Esophagus muscularis mucosa (tissue), 4 donors: ENCODE measurements around the gene BANK1.

Source experiments
- CTCF ChIP-seq, 3 experiments: fragments of 200-600 bp in 2 of 3; fragments of 450-650 bp in 1 of 3; sonication (generic) in 2 of 3; IDR thresholded peaks; one replicate each; pipeline ENCODE4 v1.5.1; 2017 to 2019; ENCODE audit warnings: antibody characterized with exemption in 3 of 3, mild to moderate bottlenecking in 2 of 3, moderate library complexity in 1 of 3
- EP300 ChIP-seq: sonication (generic); formaldehyde crosslinking; IDR thresholded peaks from one replicate; pipeline ENCODE4 v1.6.1; 2017; ENCODE audit warnings: antibody characterized with exemption
- POLR2A ChIP-seq: fragments of 450-650 bp; IDR thresholded peaks from one replicate; pipeline ENCODE4 v1.6.1; 2017; ENCODE audit warnings: antibody characterized with exemption, moderate library complexity, mild to moderate bottlenecking, low read depth
- POLR2AphosphoS5 ChIP-seq, 2 donors: sonication (generic); formaldehyde crosslinking; IDR thresholded peaks; one replicate each; pipeline ENCODE4 v1.6.1; 2017; ENCODE audit warnings: antibody characterized with exemption in 2 of 2

GRCh38 chr4:102061133-102061532 lies 270.6 kb downstream of the BANK1 start:
- TF ChIP-seq POLR2A (no peak), EP300 (no peak), CTCF (IDR thresholded peaks at IDR 0.05) (no peak), POLR2AphosphoS5 (IDR thresholded peaks at IDR 0.05) (no peak)
